Hindlimb muscle (tissue), 1 donor: ENCODE data around the gene ZNF438. TPM values are rescaled to one million over a fixed set of nuclear protein-coding genes. Genes with fewer than 3 reads are reported as not detected.
"Not testable (repeated sequence)": the region's sequence is repeated elsewhere in the genome, so short reads cannot be mapped to it uniquely, and the experiment has no call there.

Experiments
- DNase-seq: peaks from one replicate; pipeline ENCODE4 v3.0.0-alpha.2; 2013
- polyA plus RNA-seq: library from polyadenylated mRNA; unstranded; fragments of 120-200 nt; gene quantifications from one replicate; pipeline ENCODE4 v1.2.1, GENCODE V29; 2013; ENCODE audit not compliant: insufficient read length

The ZNF438 gene
- polyA plus RNA-seq, 1 donor, result 15.5 TPM

DNA sequence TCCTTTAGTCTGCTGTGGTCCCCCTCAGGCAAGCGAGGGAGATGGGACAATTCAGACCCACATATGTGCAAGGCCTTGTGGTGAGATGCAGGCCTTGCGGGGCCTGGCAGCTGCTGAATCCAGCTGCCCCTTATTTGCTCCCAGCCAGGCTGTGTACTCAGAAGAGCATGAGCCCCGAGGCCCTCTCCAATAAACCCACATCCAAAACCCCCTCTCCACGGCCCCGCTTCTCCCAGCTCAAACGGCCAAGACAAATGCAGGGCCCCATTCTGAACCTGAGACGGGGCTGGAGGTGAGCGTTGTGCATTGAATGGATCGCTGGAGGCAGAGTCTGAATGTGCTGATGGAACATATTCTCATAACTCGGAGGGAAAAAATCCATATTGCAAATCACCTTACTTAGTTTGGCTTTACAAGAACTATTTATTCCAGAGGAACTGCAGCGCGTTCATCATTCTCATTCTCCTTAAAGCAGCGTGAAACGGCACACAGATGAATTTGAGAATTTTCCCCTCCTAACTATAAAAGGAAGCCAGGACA is 232.9 kb downstream of the ZNF438 start:
- no peak for DNase-seq

DNA sequence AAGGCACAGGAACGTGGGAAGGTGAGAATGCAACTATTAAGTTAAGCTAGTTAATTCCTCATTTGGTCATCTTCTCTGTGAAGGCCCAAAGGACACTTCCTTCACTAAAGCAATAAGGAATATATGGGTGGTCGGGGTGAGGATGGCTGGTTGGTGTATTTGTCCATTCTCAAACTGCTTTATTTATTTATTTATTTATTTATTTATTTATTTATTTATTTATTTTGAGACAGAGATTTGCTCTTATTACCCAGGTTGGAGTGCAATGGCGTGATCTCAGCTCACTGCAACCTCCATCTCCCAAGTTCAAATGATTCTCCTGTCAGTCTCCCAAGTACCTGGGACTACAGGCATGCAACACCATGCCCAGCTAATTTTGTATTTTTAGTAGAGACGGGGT is 236.6 kb downstream of the ZNF438 start:
- DNase-seq, result not testable (repeated sequence)
